A549 (cell line): ENCODE data around the gene SLC9A1.

Source experiments
- CBX8 ChIP-seq: fragments of 200-600 bp; sonication (generic); IDR thresholded peaks from 2 replicates; pipeline ENCODE4 v1.6.1; 2016
- CHD2 ChIP-seq: fragments of 150-350 bp; IDR thresholded peaks from 2 replicates; pipeline ENCODE4 v1.6.1; 2014; ENCODE audit warnings: low read length; ENCODE audit not compliant: partially characterized antibody
- CTCF ChIP-seq: fragments of >200 bp; sonication (Bioruptor Twin); formaldehyde crosslinking; IDR thresholded peaks from 3 replicates; pipeline ENCODE4 v1.5.1; 2016
- EP300 ChIP-seq, 2 experiments: fragments of >200 bp; sonication (Bioruptor Twin); formaldehyde crosslinking; IDR thresholded peaks; 2 replicates in 1 of 2; 3 replicates in 1 of 2; pipeline ENCODE4 v1.6.1; 2016 to 2017
- HOXB13 ChIP-seq: fragments of 250-450 bp; sonication (Bioruptor Pico); IDR thresholded peaks from 2 replicates; pipeline ENCODE4 v1.5.0; 2020; ENCODE audit warnings: low read depth, mild to moderate bottlenecking, moderate library complexity
- MAFK ChIP-seq: fragments of 450-650 bp; IDR thresholded peaks from 2 replicates; pipeline ENCODE4 v1.6.1; 2014; ENCODE audit not compliant: partially characterized antibody
- MAX ChIP-seq: IDR thresholded peaks from 2 replicates; pipeline ENCODE4 v1.6.1; 2012
- POLR2A ChIP-seq: IDR thresholded peaks from 2 replicates; pipeline ENCODE4 v1.6.1; 2012; ENCODE audit warnings: mild to moderate bottlenecking, low read length
- RAD21 ChIP-seq, 2 experiments: fragments of >200 bp in 1 of 2; sonication (Bioruptor Twin) in 1 of 2; formaldehyde crosslinking in 1 of 2; IDR thresholded peaks in 1 of 2; conservative IDR thresholded peaks in 1 of 2; 2 replicates in 1 of 2; 3 replicates in 1 of 2; pipeline ENCODE4 v1.6.1; 2012 to 2018; ENCODE audit warnings: inconsistent platforms in 1 of 2
- RARB ChIP-seq: fragments of 250-450 bp; sonication (Bioruptor Pico); IDR thresholded peaks from 2 replicates; pipeline ENCODE4 v1.8.0; 2021; ENCODE audit warnings: mild to moderate bottlenecking, moderate library complexity
- SMC3 ChIP-seq: fragments of >200 bp; sonication (Bioruptor Twin); formaldehyde crosslinking; IDR thresholded peaks from 3 replicates; pipeline ENCODE4 v1.6.1; 2018; ENCODE audit warnings: inconsistent platforms
- USF2 ChIP-seq: fragments of 450-650 bp; IDR thresholded peaks from 2 replicates; pipeline ENCODE4 v1.6.1; 2014; ENCODE audit warnings: antibody characterized with exemption

GRCh38 chr1:27103498-27103897 is 51.4 kb downstream of the SLC9A1 start:
- TF ChIP-seq MAX (no peak), SMC3 (no peak), CTCF (no peak), USF2 (no peak), CHD2 (no peak), POLR2A (no peak), RAD21 (conservative IDR thresholded peaks at IDR 0.05 in 1 of 2, IDR thresholded peaks at IDR 0.05 in 1 of 2) (no peak), EP300 (IDR thresholded peaks at IDR 0.05) (no peak), CBX8 (no peak), MAFK (no peak), HOXB13 (CRISPR knock-in tag) (no peak), RARB (no peak)
